Right lobe of liver (tissue), 6 donors: Measurements from ENCODE around the gene SLC39A5. TPM values are rescaled to one million over a fixed set of nuclear protein-coding genes. Genes with fewer than 3 reads are reported as not detected.

ENCODE experiments used
- ATAC-seq, 4 donors: fragments of 200-7000 bp; cut with Tn5 transposase; one replicate each; pipeline ENCODE4 v1.9.1; 2020; ENCODE audit warnings: mild to moderate bottlenecking in 4 of 4, moderate library complexity in 4 of 4
- DNase-seq, 3 donors: peaks; one replicate each; pipeline ENCODE4 v3.0.0-alpha.2; 2020
- H3K27ac ChIP-seq, 3 donors: fragments of 200-600 bp; one replicate each; pipeline ENCODE4 v1.8.0; 2022
- H3K27me3 ChIP-seq, 2 donors: fragments of 200-600 bp; one replicate each; pipeline ENCODE4 v1.8.0; 2022
- H3K36me3 ChIP-seq, 4 donors: fragments of 200-600 bp; sonication (generic) in 1 of 4; one replicate each; pipeline versions ENCODE4 v1.5.1 to v1.8.0; 2017 to 2022; ENCODE audit warnings: control low read depth in 1 of 4
- H3K4me1 ChIP-seq, 4 donors: fragments of 200-600 bp; sonication (generic) in 1 of 4; one replicate each; pipeline versions ENCODE4 v1.5.1 to v1.8.0; 2017 to 2022; ENCODE audit warnings: control low read depth in 1 of 4
- H3K4me3 ChIP-seq, 3 donors: fragments of 200-600 bp; one replicate each; pipeline ENCODE4 v1.8.0; 2022
- H3K9me3 ChIP-seq, 4 donors: fragments of 200-600 bp; sonication (generic) in 1 of 4; one replicate each; pipeline versions ENCODE4 v1.5.1 to v1.8.0; 2017 to 2022; ENCODE audit warnings: control low read depth in 1 of 4
- POLR2A ChIP-seq: fragments of 450-650 bp; IDR thresholded peaks from one replicate; pipeline ENCODE4 v1.6.1; 2017; ENCODE audit warnings: antibody characterized with exemption, mild to moderate bottlenecking
- WGBS: methylation state at CpG from one replicate; pipeline ENCODE4 v1.1.6; 2018; ENCODE audit warnings: low coverage, low lambda C conversion rate; ENCODE audit not compliant: insufficient coverage; ENCODE audit errors: missing lambda C conversion rate; 5-methylcytosine and 5-hydroxymethylcytosine counted together
- intact Hi-C, 2 donors: fragments of 100-400 bp; cut with DNase I; formaldehyde crosslinking; loops; one replicate each; pipeline versions ENCODE4 v1.11.2 to v1.14.1; 2022
- total RNA-seq, 6 experiments: library from RNA; depleted of rRNA in 2 of 6; stranded (reverse); fragments of >200 nt in 2 of 6; fragmentation: NEBNext Ultra II Directional in 3 of 6; extraction: Animal tissue kit (Norgen Biotek cat#: 25700) in 3 of 6; gene quantifications; one replicate each; pipeline versions ENCODE4 v1.1.0 to v1.2.4, GENCODE V29; 2016 to 2023
- TF ChIP-seq, protein P1 (sequence below), 4 donors: fragments of 200-600 bp in 3 of 4; fragments of 450-650 bp in 1 of 4; IDR thresholded peaks; one replicate each; pipeline versions ENCODE4 v1.5.1 to v1.8.0; 2016 to 2022; ENCODE audit warnings: antibody characterized with exemption in 4 of 4, mild to moderate bottlenecking in 2 of 4
- donor health status: DM: no; HTN: yes; CAD: no.
- donor health status: DM: no; HTN: no; CAD: no.
- donor health status: DM: no; HTN: no; CAD: no.
- donor health status: DM: no; HTN: yes; CAD: no.
- donor health status: DM: no; HTN: yes; CAD: no.

SLC39A5 gene
- total RNA-seq, 6 experiments from 2014 or later: 39.7 to 209 (median 110) TPM

DNA sequence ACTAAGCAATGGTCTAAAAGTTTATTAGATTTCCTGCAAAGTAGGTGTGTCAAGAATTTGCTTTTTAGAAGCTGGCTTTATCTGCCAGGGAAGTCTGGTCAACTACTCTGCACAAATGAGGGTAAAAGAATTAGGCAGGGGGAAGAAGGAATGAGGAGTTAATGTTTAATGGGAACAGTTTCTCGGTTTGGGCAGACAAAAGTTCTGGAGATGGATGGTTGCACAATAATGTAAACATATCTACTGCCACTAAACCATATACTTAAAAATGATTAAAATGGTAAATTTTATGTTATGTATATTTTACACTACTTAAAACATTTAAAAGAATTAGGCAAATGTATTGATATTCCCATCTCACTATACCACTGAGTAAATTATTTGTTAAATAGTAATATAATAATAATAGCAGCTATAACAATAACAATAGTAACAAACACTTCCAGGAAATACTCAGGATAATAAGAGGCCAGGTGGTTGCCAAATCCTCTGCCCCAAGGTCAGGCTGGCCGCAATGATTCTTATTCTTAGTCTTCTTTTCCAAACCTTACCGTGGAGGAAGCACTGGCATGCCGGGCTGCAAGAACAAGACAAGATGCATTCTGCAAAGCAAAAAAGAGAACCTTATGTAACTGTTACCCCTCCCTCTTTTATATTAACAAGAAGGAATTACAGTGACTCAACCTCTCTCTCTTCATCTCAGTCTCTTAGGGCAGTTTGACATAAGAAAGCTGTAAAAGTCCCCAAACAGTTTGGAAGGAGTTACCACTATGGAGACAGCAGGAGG is 56.4 kb downstream of the SLC39A5 start:
- H3K4me3 ChIP-seq: no peak overlapping the region
- no peaks in the 10 kb centered on the region for H3K27me3 ChIP-seq
- H3K4me1 ChIP-seq: peaks cover 0 to 62% (median 12%) of the 10 kb centered on the region in 4 donors
- intact Hi-C loops: no loop called here
- peaks cover 6 to 56% (median 30%) of the 10 kb centered on the region in 4 donors for H3K36me3 ChIP-seq
- TF ChIP-seq POLR2A: no peak
- TF ChIP-seq, protein P1, sequence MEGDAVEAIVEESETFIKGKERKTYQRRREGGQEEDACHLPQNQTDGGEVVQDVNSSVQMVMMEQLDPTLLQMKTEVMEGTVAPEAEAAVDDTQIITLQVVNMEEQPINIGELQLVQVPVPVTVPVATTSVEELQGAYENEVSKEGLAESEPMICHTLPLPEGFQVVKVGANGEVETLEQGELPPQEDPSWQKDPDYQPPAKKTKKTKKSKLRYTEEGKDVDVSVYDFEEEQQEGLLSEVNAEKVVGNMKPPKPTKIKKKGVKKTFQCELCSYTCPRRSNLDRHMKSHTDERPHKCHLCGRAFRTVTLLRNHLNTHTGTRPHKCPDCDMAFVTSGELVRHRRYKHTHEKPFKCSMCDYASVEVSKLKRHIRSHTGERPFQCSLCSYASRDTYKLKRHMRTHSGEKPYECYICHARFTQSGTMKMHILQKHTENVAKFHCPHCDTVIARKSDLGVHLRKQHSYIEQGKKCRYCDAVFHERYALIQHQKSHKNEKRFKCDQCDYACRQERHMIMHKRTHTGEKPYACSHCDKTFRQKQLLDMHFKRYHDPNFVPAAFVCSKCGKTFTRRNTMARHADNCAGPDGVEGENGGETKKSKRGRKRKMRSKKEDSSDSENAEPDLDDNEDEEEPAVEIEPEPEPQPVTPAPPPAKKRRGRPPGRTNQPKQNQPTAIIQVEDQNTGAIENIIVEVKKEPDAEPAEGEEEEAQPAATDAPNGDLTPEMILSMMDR (IDR thresholded peaks at IDR 0.05): no peak
- 30% methylated on average over 4 of the region's 4 CpGs for WGBS
- DNase-seq (no peak), ATAC-seq (peak; percentile 9 to 53 (median 27))
- H3K27ac ChIP-seq: peak overlapping the region in 1 of 3 donors; percentile 38
- no peaks in the 10 kb centered on the region for H3K9me3 ChIP-seq

Other genes starting within 250 kb of the SLC39A5 start
- gene SUOX, start 232.8 kb upstream of the SLC39A5 start, total RNA-seq: 10 to 100 TPM; 31.5 to 63.7 (median 47.9) TPM
- gene IKZF4, start 209.0 kb upstream of the SLC39A5 start, total RNA-seq: 1 to 10 TPM in 5 of 6 experiments, under 1 TPM in 1; 0.99 to 2.6 (median 2.3) TPM
- 100 to 1,000 TPM in 2 of 6 experiments, 10 to 100 TPM in 4; 17.2 to 600 (median 24.9) TPM for gene RPS26, start 188.1 kb upstream of the SLC39A5 start, total RNA-seq
- 100 to 1,000 TPM in 1 of 6 experiments, 10 to 100 TPM in 5; 39.1 to 139 (median 66.9) TPM for gene ERBB3, start 149.9 kb upstream of the SLC39A5 start, total RNA-seq
- gene PA2G4, start 125.5 kb upstream of the SLC39A5 start, total RNA-seq: 10 to 100 TPM; 29.7 to 82.4 (median 36.6) TPM
- 1,000 to 10,000 TPM in 4 of 6 experiments, 100 to 1,000 TPM in 2; 516 to 1,547 (median 1,257) TPM for gene RPL41, start 113.4 kb upstream of the SLC39A5 start, total RNA-seq
- 1 to 10 TPM; 1.7 to 5.4 (median 3.2) TPM for gene ZC3H10, start 111.8 kb upstream of the SLC39A5 start, total RNA-seq
- gene ESYT1, start 101.8 kb upstream of the SLC39A5 start, total RNA-seq: 100 to 1,000 TPM in 1 of 6 experiments, 10 to 100 TPM in 5; 56.5 to 117 (median 70.3) TPM
- gene MYL6B, start 77.5 kb upstream of the SLC39A5 start, total RNA-seq: 10 to 100 TPM in 5 of 6 experiments, 1 to 10 TPM in 1; 4.9 to 18.7 (median 12.6) TPM
- 100 to 1,000 TPM; 409 to 644 (median 490) TPM for gene MYL6, start 71.7 kb upstream of the SLC39A5 start, total RNA-seq
- 10 to 100 TPM; 17.9 to 40.8 (median 25.7) TPM for gene SMARCC2, start 40.6 kb upstream of the SLC39A5 start, total RNA-seq
- 10 to 100 TPM; 10.6 to 23.0 (median 12.3) TPM for gene RNF41, start 8.1 kb upstream of the SLC39A5 start, total RNA-seq
- 10 to 100 TPM; 10.3 to 24.3 (median 14.8) TPM for gene NABP2, start 5.7 kb upstream of the SLC39A5 start, total RNA-seq
- gene ANKRD52, start 28.3 kb downstream of the SLC39A5 start, total RNA-seq: 10 to 100 TPM; 10.6 to 16.1 (median 12.2) TPM
- gene COQ10A, start 36.9 kb downstream of the SLC39A5 start, total RNA-seq: 10 to 100 TPM in 3 of 6 experiments, 1 to 10 TPM in 3; 5.5 to 25.1 (median 13.0) TPM
- 100 to 1,000 TPM in 1 of 6 experiments, 10 to 100 TPM in 5; 45.6 to 109 (median 61.2) TPM for gene CS, start 70.3 kb downstream of the SLC39A5 start, total RNA-seq
- 10 to 100 TPM; 63.7 to 93.7 (median 76.5) TPM for gene CNPY2, start 85.9 kb downstream of the SLC39A5 start, total RNA-seq
- gene PAN2, start 103.9 kb downstream of the SLC39A5 start, total RNA-seq: 100 to 1,000 TPM in 1 of 6 experiments, 10 to 100 TPM in 5; 21.7 to 109 (median 57.7) TPM
- gene IL23A, start 108.8 kb downstream of the SLC39A5 start, total RNA-seq: not detected
- gene STAT2, start 130.1 kb downstream of the SLC39A5 start, total RNA-seq: 100 to 1,000 TPM in 4 of 6 experiments, 10 to 100 TPM in 2; 82.8 to 182 (median 108) TPM
- gene APOF, start 132.8 kb downstream of the SLC39A5 start, total RNA-seq: 100 to 1,000 TPM; 110 to 270 (median 205) TPM
- gene TIMELESS, start 219.4 kb downstream of the SLC39A5 start, total RNA-seq: 10 to 100 TPM in 2 of 6 experiments, 1 to 10 TPM in 4; 8.0 to 10.8 (median 9.1) TPM
- gene MIP, start 224.6 kb downstream of the SLC39A5 start, total RNA-seq: under 1 TPM in 5 of 6 experiments, not detected in 1; 0.42 to 0.91 (median 0.76) TPM
- 10 to 100 TPM in 1 of 6 experiments, 1 to 10 TPM in 5; 4.7 to 11.1 (median 7.8) TPM for gene SPRYD4, start 238.5 kb downstream of the SLC39A5 start, total RNA-seq